Fibroblast of the aortic adventitia (primary cell): ENCODE measurements around the gene IRF8. TPM values are rescaled to one million over a fixed set of nuclear protein-coding genes. Genes with fewer than 3 reads are reported as not detected.

Experiments
- DNase-seq: peaks from one replicate; pipeline ENCODE4 v3.0.0-alpha.2; 2010; ENCODE audit warnings: low read depth
- H3K4me3 ChIP-seq: 2 replicates; pipeline ENCODE4 v1.5.1; 2011; ENCODE audit warnings: low read depth, mild to moderate bottlenecking, control low read depth, low read length, moderate library complexity
- total RNA-seq: library from RNA; depleted of rRNA; stranded (reverse); fragments of >200 nt; gene quantifications from 2 replicates; pipeline ENCODE4 v1.2.3, GENCODE V29; 2012; ENCODE audit warnings: low replicate concordance
- TF ChIP-seq, protein P1 (sequence below): IDR thresholded peaks from 2 replicates; pipeline ENCODE4 v1.5.1; 2011; ENCODE audit warnings: mild to moderate bottlenecking, low read length, control low read depth, inconsistent platforms; ENCODE audit not compliant: insufficient read depth

IRF8 gene
- total RNA-seq, 1 donor: not detected

DNA sequence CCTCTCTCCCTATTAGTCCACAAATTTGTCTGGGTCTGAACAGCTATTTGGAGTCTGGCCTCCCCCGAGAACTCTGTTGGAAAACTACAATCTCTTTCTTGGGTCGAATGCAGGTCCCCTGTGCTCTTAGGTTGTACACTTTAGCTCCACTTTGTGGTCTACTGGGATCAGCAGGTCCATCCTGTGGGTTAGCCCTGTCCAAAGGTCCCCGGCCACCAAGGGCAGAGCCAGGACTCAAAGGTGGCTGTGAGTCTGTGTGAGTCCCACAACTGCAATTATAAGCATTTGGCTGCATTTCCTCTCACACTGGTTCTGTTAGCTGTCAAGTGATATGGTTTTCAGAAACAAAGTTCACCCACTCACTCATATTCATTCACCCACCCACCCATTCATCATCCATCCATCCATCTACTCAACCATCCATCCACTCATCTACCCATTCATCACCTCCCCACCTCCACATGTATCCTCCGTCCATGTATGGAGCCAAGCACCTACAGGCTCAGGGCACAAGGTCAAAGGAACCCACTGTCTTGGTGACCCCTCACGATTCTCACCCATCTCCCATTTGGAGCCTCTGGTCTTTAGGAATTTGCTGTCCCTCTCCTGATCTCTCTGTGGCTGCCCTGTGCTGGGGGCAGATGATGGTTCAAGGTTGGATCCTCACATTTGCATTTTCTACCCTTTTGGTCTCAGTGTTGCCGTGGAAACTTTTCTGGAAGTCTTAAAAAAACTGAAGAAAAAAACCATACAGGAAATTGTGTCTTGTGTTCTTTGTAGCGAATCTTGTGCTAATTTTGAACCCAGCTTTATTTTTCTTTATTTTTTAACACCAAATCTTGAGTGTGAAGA lies 45.8 kb downstream of the IRF8 start:
- H3K4me3 ChIP-seq: no peak overlapping the region
- TF ChIP-seq, protein P1, sequence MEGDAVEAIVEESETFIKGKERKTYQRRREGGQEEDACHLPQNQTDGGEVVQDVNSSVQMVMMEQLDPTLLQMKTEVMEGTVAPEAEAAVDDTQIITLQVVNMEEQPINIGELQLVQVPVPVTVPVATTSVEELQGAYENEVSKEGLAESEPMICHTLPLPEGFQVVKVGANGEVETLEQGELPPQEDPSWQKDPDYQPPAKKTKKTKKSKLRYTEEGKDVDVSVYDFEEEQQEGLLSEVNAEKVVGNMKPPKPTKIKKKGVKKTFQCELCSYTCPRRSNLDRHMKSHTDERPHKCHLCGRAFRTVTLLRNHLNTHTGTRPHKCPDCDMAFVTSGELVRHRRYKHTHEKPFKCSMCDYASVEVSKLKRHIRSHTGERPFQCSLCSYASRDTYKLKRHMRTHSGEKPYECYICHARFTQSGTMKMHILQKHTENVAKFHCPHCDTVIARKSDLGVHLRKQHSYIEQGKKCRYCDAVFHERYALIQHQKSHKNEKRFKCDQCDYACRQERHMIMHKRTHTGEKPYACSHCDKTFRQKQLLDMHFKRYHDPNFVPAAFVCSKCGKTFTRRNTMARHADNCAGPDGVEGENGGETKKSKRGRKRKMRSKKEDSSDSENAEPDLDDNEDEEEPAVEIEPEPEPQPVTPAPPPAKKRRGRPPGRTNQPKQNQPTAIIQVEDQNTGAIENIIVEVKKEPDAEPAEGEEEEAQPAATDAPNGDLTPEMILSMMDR: no peak
- no peak for DNase-seq

DNA sequence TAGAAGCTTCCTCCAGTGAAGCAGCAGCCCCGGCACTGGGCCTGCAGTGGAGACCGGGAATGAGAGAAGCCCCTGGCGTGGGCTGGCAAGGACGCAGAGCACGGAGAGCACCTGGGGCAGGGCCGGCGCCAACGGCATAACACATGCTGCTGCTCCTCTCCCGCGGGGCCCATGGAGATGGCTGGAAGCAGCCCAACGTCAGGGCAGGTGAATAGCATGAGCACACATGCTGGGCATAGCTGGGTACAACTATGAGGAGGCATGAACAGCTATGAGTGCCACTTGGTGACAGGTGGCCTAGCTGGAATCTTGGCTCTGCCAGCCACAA lies 46.4 kb downstream of the IRF8 start:
- no peak for DNase-seq
- H3K4me3 ChIP-seq: no peak overlapping the region
- TF ChIP-seq, protein P1: no peak

DNA sequence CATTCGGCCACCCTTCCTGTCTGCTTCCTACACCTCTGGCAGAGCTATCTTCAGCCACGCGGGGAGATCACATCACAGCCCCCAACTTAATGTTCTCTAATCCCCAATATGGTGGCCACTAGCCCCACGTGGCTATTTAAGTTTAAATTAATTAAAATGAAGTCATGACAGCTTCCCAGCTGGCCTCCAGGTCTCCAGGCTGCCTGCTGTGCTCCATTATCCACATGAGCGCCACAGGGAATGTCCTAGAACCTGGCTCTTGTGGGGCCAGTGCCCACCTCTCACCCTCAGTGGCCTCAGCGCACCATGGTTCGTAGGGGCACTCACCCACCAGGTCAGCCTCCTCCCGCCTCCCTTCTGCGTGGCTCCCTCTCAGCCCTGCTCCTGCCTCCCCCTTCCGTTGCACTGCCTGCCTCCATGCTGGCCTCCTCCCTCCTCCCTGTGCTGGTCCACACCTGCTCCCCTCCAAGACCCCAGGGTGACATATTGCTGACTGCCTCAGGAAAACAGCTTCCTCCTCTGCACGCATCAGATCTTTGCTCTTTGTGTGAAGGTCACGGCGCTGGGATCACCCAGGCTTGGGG lies 47.7 kb downstream of the IRF8 start:
- TF ChIP-seq, protein P1: no peak
- H3K4me3 ChIP-seq: no peak overlapping the region
- DNase-seq: no peak

DNA sequence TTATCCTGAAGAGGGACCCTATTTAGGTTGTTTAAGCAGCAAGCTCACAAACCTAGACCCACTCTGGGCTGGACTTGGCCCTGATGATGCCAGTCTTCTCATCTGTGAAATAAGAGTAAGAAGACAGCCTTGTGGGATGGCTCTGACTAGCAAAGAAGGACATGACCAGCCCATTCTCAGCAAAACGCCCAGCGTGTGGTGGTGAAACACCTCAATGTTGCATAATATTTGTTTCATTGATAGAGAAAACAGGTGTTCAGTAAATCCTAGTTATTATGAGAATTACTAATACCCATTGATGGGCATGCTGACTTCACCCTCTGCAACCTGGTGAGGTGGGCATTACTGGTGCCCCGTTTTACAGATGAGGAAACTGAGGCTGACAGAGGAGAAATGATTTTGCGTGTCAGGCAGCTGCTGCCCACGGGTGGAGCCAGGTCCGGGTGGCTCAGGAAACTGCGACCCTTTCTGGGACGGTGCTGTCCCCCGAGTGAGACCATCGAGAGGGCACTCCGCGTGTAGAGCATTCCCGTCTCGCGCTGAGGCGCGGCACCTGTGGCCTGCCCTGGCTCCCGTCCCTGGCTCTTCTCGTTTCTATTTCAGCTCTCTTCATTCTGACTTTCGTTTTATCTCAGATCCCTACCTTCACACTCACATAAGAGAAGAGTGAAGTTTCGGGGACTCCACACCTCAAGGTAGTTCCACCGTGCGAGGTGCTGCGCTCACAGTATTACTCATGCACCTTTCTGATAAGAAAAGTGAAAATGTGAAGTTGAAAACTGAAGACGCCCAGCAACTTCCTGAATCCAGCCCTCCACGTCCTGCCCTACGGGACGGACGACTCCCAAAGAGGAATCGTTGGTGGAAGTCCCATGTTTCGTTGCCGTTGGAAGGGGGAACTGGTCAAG lies 48.5 kb downstream of the IRF8 start:
- H3K4me3 ChIP-seq: no peak overlapping the region
- TF ChIP-seq, protein P1: no peak
- DNase-seq: no peak

DNA sequence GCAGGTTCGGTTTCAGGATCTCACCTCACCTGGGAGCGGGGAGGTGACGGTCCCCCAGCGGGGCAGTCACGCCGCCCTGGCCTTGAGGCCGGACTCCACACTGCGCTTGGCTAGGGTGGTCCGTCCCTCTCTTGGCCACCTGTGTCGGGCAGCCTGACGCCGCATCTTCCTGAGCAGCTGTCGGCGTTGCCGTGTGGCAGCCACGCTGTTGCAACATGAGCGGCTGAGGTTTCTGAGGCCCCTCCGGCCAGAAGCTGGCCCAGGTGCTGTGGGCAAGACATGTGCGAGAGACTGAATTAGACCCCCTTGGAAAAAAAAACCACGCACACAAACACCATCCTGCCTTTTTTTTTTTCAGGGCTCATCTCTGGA lies 49.2 kb downstream of the IRF8 start:
- no peak overlapping the region for H3K4me3 ChIP-seq
- TF ChIP-seq, protein P1: no peak
- no peak for DNase-seq

DNA sequence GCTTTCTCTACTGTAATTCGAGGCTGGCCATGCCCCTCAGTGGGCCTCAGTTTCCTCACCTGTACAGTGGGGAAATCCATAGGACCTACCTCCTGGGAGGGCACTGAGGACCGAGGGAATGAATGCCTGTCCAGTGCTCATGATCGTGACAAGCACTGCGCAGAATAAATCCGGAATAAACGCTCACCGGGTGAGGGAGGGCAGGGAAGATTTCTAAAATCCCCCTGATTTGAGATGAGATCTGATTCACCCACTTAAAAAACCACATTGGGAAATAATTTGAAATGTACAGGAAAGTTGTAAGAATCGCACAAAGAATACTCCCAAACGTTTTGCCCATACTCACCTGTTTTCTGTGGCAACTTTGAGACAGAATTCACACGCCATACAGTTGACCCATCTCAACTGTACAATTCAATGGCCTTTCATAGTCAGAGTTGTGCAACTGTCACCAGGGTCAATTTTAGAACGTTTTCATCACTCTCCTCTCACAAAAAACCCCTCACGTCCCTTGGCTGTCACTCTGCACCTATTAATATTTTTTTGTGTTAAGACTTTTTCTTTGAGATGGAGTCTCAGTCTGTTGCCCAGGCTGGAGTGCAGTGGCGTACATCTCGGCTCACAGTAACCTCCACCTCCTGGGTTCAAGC lies 49.8 kb downstream of the IRF8 start:
- no peak overlapping the region for H3K4me3 ChIP-seq
- TF ChIP-seq, protein P1: no peak
- DNase-seq: no peak
